HG02870 (cell line): ENCODE data around the gene NRXN3.
A peak's percentile ranks its signal among the peaks of the same experiment; 100 is the strongest.
"Not testable (repeated sequence)": the region's sequence is repeated elsewhere in the genome, so short reads cannot be mapped to it uniquely, and the experiment has no call there.

Experiments
- ATAC-seq: cut with Tn5 transposase; IDR thresholded peaks from one replicate; pipeline ENCODE4 v1.9.1; 2021; ENCODE audit warnings: mild to moderate bottlenecking, moderate library complexity; ENCODE audit not compliant: unreplicated experiment

NRXN3 gene

GRCh38 chr14:78455896-78456435 lies 285.8 kb downstream of the NRXN3 start:
- ATAC-seq = peak; percentile 80

DNA sequence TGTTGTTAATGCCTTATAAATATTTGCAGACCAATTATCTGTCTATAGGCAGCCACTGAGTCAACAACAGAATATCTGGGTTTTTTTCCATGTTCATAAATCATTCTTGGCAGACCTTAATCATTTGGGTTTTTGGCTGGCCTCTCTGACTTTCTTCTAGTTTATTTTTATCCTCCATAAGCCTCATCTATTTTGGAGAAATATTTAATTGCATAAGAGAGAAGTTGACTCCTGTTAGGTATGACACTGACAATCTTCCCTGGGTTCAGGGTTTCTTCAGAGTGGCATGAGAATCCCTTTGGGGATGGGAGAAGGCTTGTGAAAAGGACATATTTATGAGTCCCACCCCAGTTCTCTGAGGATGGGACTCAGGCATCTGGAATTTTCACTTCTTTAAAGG lies 299.8 kb downstream of the NRXN3 start:
- ATAC-seq = no peak

- no peak for ATAC-seq
Measured at GRCh38 chr14:78479127-78479780, 309.1 kb downstream of the NRXN3 start.

DNA sequence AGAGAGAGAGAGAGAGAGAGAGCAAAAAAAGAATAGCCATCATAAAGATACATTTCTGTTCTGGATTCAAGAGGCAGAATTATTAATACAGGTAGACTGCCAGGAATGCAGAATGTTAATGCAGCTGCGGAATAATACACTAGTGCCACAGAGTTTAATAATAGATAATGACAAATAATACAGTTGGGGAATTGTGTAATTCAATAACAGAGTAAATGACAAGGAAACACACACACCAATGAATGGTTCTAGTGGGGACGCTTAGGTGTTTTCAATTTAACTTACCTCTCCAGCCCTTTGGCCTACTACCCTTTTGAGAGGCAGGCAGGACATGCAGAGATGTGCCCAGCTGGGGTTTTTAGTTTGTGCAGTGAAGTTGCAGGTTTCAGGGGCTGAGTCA lies 313.9 kb downstream of the NRXN3 start:
- no peak for ATAC-seq

- no peak for ATAC-seq
Measured at GRCh38 chr14:78486081-78486480, 315.9 kb downstream of the NRXN3 start.

GRCh38 chr14:78486621-78487020 lies 316.4 kb downstream of the NRXN3 start:
- no peak for ATAC-seq

GRCh38 chr14:78487573-78487972 lies 317.4 kb downstream of the NRXN3 start:
- ATAC-seq = not testable (repeated sequence)

- ATAC-seq = no peak
Measured at GRCh38 chr14:78488938-78489337, 318.8 kb downstream of the NRXN3 start.

- no peak for ATAC-seq
Measured at GRCh38 chr14:78491048-78491447, 320.9 kb downstream of the NRXN3 start.

GRCh38 chr14:78498062-78498595 lies 328.0 kb downstream of the NRXN3 start:
- ATAC-seq = no peak

DNA sequence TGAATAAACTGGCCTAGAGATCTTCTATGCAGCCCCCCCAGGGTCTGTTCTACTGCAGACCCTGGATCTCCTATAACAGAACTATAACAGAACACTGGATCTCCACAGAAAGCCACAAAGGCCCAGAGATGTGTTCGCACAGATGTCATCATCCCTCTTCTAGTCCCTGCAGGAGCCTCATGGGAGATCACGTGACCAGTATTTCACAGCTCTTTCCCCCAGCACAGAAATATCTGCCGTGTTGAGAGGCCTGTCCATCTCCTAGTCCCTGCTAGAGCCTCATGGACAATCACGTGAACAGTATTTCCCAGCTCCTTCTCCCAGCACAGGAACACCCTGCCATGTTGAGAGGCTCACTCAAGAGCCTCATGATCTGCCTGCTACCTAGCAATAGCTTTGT lies 331.7 kb downstream of the NRXN3 start:
- no peak for ATAC-seq

GRCh38 chr14:78508023-78508422 lies 337.9 kb downstream of the NRXN3 start:
- no peak for ATAC-seq

GRCh38 chr14:78509516-78509915 lies 339.3 kb downstream of the NRXN3 start:
- no peak for ATAC-seq

DNA sequence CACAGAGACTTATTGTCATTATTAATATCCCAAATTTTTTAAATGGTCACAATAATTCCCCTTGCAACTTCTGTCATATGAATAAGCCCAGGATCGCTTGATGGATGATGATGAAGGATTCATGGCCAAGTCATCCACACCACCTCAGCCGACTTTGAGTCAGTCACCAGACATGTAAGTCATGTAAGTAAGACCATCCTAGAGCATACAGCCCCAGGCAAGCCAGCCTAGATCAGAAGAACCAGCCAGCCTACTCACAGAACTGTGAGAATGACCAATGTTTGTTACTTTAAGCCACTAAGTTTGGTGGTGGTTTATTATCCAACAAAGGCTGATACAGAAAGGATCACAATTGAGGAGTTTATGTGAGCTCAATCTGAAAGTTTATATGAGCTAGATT lies 341.8 kb downstream of the NRXN3 start:
- ATAC-seq = no peak

- no peak for ATAC-seq
Measured at GRCh38 chr14:78519863-78520262, 349.7 kb downstream of the NRXN3 start.

- ATAC-seq = no peak
Measured at GRCh38 chr14:78524196-78524595, 354.0 kb downstream of the NRXN3 start.

- ATAC-seq = no peak
Measured at GRCh38 chr14:78524766-78525165, 354.6 kb downstream of the NRXN3 start.

DNA sequence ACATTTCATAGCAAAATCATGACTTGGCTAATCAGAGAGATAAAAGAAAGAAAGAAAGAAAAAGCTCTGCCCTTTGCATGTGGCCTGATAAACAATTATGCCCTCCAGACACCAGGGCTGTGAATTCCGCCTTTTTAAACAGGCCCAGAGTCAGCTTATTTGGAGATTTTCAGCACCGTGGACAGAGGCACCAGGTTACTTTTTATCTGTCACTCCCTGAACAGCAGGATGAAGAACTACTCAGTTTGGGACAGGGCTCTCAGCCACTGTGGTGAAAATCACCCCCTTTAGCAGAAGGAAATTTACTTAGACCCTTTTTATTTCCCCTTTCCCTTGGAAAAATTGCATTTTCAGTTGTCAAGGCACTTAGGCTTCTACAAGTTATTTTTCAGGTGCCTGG lies 359.9 kb downstream of the NRXN3 start:
- ATAC-seq = no peak

- ATAC-seq = no peak
Measured at GRCh38 chr14:78534141-78534540, 364.0 kb downstream of the NRXN3 start.

- no peak for ATAC-seq
Measured at GRCh38 chr14:78535041-78535440, 364.9 kb downstream of the NRXN3 start.

DNA sequence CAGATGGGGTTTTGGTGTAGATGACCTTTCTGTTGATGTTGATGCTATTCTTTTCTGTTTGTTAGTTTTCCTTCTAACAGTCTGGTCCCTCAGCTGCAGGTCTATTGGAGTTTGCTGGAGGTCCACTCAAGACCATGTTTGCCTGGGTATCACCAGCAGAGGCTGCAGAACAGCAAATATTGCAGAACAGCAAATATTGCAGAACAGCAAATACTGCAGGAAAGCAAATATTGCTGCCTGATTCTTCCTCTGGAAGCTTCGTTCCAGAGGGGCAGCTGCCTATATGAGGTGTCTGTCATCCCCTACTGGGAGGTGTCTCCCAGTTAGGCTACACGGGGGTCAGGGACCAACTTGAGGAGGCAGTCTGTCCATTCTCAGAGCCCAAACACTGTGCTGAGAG lies 371.6 kb downstream of the NRXN3 start:
- ATAC-seq = not testable (repeated sequence)

DNA sequence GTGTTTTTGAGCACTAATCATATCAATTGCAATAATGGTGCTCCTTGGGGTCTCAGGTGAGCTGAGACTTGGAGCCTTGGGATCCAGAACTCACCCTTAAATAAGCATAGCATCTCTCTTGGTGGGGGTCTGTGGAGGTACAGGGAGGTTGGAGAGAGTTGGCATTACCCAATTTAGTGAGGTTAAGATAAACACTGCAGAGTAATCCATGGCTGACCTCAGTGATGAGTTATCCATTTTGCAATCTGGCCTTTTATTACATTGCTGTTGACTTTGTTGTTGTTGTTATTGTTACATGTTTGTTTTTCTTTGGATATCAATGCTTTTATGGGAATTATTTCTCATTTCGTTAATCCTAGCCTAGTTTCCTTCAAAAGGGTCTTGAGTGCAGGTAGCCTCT lies 373.3 kb downstream of the NRXN3 start:
- no peak for ATAC-seq

- ATAC-seq = no peak
Measured at GRCh38 chr14:78561074-78561473, 390.9 kb downstream of the NRXN3 start.
